K562 (cell line): ENCODE results near the gene PTPRC. TPM values are rescaled to one million over a fixed set of nuclear protein-coding genes. Genes with fewer than 3 reads are reported as not detected.

Source experiments
- CAMTA2 ChIP-seq: fragments of 250-450 bp; sonication (Bioruptor Pico); conservative IDR thresholded peaks from 2 replicates; pipeline ENCODE4 v1.5.1; 2022
- RNF2 ChIP-seq: sonication (generic); IDR thresholded peaks from 2 replicates; pipeline ENCODE4 v1.6.1; 2016
- SMAD1 ChIP-seq: fragments of 150-350 bp; IDR thresholded peaks from 2 replicates; pipeline ENCODE4 v1.6.1; 2014; ENCODE audit warnings: low read length, low read depth; ENCODE audit not compliant: partially characterized antibody
- ZFPM2 ChIP-seq: fragments of 250-450 bp; sonication (Bioruptor Pico); IDR thresholded peaks from 2 replicates; pipeline ENCODE4 v1.5.1; 2022; ENCODE audit warnings: mild to moderate bottlenecking
- ZNF134 ChIP-seq: fragments of 250-450 bp; sonication (Bioruptor Pico); conservative IDR thresholded peaks from 2 replicates; pipeline ENCODE4 v1.4.0; 2020
- ZNF232 ChIP-seq: sonication (generic); formaldehyde crosslinking; IDR thresholded peaks from 2 replicates; pipeline ENCODE4 v1.8.0; 2022; ENCODE audit warnings: mild to moderate bottlenecking, missing genetic modification reagents
- polyA plus RNA-seq, 8 experiments: library from polyadenylated mRNA; depleted of rRNA in 4 of 8; stranded (reverse) in 5 of 8; unstranded in 3 of 8; fragments of >200 nt; fragmentation: Nextera tagmentation in 2 of 8; fragmentation: Illumina TruSeq in 1 of 8; extraction: Ambion mirVana in 2 of 8; extraction: Trizol in 1 of 8; gene quantifications; 2 replicates each; pipeline versions ENCODE4 v1.2.1 to v1.2.3, GENCODE V29; 2011 to 2014; ENCODE audit warnings: inconsistent platforms in 1 of 8, missing spikeins in 1 of 8
- total RNA-seq, 7 experiments: library from RNA; depleted of rRNA in 6 of 7; stranded (reverse); fragments of >200 nt in 6 of 7; fragmentation: Illumina TruSeq in 2 of 7; extraction: Trizol in 2 of 7; gene quantifications; 2 replicates each; pipeline versions ENCODE4 v1.2.1 to v1.2.3, GENCODE V29; 2011 to 2021; ENCODE audit warnings: low replicate concordance in 1 of 7
- TF ChIP-seq, protein P1 (sequence below): sonication (generic); formaldehyde crosslinking; IDR thresholded peaks from 2 replicates; pipeline ENCODE4 v1.8.1; 2023; ENCODE audit warnings: mild to moderate bottlenecking, missing genetic modification reagents
- TF ChIP-seq, protein P2 (sequence below): fragments of 250-450 bp; sonication (Bioruptor Pico); IDR thresholded peaks from 2 replicates; pipeline ENCODE4 v1.5.0; 2021
- TF ChIP-seq, protein P3 (sequence below): sonication (generic); formaldehyde crosslinking; IDR thresholded peaks from 2 replicates; pipeline ENCODE4 v1.8.0; 2022; ENCODE audit warnings: mild to moderate bottlenecking, missing genetic modification reagents
- TF ChIP-seq, protein P4 (sequence below), 3 experiments: fragments of 200-800 bp in 1 of 3; fragments of 250-450 bp in 1 of 3; fragments of 450-650 bp in 1 of 3; sonication (Bioruptor Pico) in 1 of 3; sonication (Bioruptor generic) in 1 of 3; formaldehyde crosslinking in 1 of 3; IDR thresholded peaks; 2 replicates each; pipeline versions ENCODE4 v1.6.1 to v1.8.0; 2016 to 2022; ENCODE audit warnings: mild to moderate bottlenecking in 2 of 3, missing genetic modification characterization in 2 of 3, missing compliant biosample characterization in 1 of 3, moderate library complexity in 1 of 3

PTPRC gene
- total and polyA plus RNA-seq, 9 of the 15 experiments (the other 6 are each of a cell fraction or from before 2014, with no cell fraction given), result 7.1 to 107 (median 62.9) TPM

DNA sequence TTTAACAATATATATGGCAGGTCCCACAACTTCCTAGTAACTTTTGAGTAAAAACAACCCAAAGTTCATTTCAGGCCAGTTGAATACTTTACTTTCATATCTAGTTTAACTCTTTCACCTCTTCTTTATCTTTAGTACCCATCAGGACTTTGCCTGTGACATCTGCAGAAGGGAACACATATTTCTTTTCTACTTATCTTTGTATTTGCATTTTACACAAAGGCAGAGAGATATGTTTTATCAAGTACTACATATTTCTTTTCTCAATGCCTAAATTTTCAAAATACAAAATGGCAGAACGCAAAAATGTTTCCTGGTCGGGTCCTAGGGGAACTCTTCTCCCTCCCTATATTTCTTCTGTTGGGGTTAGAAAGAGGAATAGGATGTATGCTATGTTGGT, 6.8 kb upstream of the PTPRC start (continued):
- TF ChIP-seq, protein P1, sequence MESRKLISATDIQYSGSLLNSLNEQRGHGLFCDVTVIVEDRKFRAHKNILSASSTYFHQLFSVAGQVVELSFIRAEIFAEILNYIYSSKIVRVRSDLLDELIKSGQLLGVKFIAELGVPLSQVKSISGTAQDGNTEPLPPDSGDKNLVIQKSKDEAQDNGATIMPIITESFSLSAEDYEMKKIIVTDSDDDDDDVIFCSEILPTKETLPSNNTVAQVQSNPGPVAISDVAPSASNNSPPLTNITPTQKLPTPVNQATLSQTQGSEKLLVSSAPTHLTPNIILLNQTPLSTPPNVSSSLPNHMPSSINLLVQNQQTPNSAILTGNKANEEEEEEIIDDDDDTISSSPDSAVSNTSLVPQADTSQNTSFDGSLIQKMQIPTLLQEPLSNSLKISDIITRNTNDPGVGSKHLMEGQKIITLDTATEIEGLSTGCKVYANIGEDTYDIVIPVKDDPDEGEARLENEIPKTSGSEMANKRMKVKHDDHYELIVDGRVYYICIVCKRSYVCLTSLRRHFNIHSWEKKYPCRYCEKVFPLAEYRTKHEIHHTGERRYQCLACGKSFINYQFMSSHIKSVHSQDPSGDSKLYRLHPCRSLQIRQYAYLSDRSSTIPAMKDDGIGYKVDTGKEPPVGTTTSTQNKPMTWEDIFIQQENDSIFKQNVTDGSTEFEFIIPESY (CRISPR knock-in tag), result no peak
- TF ChIP-seq, protein P2, sequence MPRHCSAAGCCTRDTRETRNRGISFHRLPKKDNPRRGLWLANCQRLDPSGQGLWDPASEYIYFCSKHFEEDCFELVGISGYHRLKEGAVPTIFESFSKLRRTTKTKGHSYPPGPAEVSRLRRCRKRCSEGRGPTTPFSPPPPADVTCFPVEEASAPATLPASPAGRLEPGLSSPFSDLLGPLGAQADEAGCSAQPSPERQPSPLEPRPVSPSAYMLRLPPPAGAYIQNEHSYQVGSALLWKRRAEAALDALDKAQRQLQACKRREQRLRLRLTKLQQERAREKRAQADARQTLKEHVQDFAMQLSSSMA (CRISPR knock-in tag), result no peak
- TF ChIP-seq, protein P3, sequence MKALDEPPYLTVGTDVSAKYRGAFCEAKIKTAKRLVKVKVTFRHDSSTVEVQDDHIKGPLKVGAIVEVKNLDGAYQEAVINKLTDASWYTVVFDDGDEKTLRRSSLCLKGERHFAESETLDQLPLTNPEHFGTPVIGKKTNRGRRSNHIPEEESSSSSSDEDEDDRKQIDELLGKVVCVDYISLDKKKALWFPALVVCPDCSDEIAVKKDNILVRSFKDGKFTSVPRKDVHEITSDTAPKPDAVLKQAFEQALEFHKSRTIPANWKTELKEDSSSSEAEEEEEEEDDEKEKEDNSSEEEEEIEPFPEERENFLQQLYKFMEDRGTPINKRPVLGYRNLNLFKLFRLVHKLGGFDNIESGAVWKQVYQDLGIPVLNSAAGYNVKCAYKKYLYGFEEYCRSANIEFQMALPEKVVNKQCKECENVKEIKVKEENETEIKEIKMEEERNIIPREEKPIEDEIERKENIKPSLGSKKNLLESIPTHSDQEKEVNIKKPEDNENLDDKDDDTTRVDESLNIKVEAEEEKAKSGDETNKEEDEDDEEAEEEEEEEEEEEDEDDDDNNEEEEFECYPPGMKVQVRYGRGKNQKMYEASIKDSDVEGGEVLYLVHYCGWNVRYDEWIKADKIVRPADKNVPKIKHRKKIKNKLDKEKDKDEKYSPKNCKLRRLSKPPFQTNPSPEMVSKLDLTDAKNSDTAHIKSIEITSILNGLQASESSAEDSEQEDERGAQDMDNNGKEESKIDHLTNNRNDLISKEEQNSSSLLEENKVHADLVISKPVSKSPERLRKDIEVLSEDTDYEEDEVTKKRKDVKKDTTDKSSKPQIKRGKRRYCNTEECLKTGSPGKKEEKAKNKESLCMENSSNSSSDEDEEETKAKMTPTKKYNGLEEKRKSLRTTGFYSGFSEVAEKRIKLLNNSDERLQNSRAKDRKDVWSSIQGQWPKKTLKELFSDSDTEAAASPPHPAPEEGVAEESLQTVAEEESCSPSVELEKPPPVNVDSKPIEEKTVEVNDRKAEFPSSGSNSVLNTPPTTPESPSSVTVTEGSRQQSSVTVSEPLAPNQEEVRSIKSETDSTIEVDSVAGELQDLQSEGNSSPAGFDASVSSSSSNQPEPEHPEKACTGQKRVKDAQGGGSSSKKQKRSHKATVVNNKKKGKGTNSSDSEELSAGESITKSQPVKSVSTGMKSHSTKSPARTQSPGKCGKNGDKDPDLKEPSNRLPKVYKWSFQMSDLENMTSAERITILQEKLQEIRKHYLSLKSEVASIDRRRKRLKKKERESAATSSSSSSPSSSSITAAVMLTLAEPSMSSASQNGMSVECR, result no peak
- TF ChIP-seq RNF2, result no peak
- TF ChIP-seq, protein P4, sequence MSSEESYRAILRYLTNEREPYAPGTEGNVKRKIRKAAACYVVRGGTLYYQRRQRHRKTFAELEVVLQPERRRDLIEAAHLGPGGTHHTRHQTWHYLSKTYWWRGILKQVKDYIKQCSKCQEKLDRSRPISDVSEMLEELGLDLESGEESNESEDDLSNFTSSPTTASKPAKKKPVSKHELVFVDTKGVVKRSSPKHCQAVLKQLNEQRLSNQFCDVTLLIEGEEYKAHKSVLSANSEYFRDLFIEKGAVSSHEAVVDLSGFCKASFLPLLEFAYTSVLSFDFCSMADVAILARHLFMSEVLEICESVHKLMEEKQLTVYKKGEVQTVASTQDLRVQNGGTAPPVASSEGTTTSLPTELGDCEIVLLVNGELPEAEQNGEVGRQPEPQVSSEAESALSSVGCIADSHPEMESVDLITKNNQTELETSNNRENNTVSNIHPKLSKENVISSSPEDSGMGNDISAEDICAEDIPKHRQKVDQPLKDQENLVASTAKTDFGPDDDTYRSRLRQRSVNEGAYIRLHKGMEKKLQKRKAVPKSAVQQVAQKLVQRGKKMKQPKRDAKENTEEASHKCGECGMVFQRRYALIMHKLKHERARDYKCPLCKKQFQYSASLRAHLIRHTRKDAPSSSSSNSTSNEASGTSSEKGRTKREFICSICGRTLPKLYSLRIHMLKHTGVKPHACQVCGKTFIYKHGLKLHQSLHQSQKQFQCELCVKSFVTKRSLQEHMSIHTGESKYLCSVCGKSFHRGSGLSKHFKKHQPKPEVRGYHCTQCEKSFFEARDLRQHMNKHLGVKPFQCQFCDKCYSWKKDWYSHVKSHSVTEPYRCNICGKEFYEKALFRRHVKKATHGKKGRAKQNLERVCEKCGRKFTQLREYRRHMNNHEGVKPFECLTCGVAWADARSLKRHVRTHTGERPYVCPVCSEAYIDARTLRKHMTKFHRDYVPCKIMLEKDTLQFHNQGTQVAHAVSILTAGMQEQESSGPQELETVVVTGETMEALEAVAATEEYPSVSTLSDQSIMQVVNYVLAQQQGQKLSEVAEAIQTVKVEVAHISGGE (CRISPR knock-in tag; IDR thresholded peaks at IDR 0.05), result 0 out of 6 replicates have a peak, but pooled peaks of 1 of the 3 experiments have one; percentile 32
- TF ChIP-seq SMAD1, result no peak
- TF ChIP-seq ZFPM2, result no peak
- TF ChIP-seq ZNF134, result no peak
- TF ChIP-seq ZNF232 (CRISPR knock-in tag), result no peak
- no peak for TF ChIP-seq CAMTA2 (CRISPR knock-in tag)
